Peyer's patch (tissue), 4 donors: ENCODE measurements around the gene ISL1.

Source experiments
- CTCF ChIP-seq, 6 experiments: fragments of 450-650 bp in 4 of 6; fragments of 200-600 bp in 2 of 6; sonication (generic) in 1 of 6; IDR thresholded peaks; one replicate each; pipeline ENCODE4 v1.5.1; 2017 to 2019; ENCODE audit warnings: antibody characterized with exemption in 6 of 6, mild to moderate bottlenecking in 3 of 6, moderate library complexity in 1 of 6
- POLR2A ChIP-seq, 2 donors: fragments of 450-650 bp; IDR thresholded peaks; one replicate each; pipeline ENCODE4 v1.5.1; 2017; ENCODE audit warnings: antibody characterized with exemption in 2 of 2, mild to moderate bottlenecking in 2 of 2, moderate library complexity in 2 of 2

- TF ChIP-seq CTCF (IDR thresholded peaks at IDR 0.05) = no peak
- TF ChIP-seq POLR2A (IDR thresholded peaks at IDR 0.05) = no peak
Measured at GRCh38 chr5:51389577-51390463, 6.6 kb downstream of the ISL1 start.
